GM21367 (cell line): ENCODE measurements around the gene OSBPL10.

ENCODE experiments used
- ATAC-seq: cut with Tn5 transposase; IDR thresholded peaks from one replicate; pipeline ENCODE4 v1.9.1; 2021; ENCODE audit not compliant: unreplicated experiment

The OSBPL10 gene

DNA sequence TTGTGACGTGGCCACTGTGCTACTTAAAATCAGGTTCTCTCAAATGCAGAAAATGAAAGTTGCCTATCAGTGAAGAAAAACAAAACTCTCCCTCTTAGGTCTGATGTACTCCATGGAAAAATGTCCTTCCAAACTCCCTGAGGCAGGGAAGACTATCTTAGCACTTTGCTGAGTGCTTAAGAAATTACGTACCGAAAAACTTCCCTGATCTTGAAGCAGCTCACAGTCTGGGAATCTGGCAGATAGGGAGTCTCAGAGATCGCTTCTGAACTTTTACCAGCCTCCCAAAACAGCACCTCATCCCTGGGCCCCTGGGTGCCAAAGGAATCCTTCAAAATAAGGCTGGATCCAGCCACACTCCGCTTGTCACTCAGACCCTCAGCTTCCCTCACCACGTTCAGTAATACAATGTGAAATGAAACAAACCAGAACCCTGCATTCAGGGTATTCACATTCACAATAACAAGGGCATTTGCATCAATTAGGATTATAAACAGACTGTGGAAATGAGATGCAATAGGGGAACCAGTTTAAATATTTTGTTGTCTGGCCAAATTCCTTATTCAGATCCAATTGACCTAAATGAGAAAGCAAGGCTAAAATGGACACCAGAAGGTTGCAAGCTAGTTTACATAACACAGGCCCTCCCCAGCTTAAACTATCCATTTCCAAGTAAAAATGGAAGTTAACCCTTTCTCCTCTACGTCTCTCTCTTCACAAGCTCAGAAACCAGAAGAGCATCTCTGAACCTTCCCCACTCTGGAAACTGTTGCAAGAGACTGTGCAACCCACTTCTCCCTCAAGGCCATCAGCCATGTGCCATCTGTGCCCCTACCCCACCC, 20.9 kb downstream of the OSBPL10 start:
- no peak for ATAC-seq

DNA sequence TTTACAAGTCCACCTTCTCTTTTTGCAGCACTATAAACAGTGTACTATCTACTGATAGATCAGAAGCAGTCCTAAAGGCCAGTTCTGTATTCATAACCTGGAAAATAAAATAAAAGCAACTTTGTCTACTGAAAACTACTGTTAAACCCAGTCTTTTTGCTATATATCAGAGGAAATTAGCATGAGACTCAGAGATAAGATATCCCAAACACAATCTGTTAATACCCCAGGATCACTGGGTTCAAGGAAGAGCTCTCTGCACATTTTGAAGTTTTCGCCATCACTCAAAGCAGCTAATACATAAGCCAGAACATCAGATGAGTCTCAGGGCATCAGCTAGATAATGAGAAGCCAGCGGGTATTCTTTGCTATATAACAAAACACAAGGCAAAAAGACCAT, 21.8 kb downstream of the OSBPL10 start:
- ATAC-seq = no peak

DNA sequence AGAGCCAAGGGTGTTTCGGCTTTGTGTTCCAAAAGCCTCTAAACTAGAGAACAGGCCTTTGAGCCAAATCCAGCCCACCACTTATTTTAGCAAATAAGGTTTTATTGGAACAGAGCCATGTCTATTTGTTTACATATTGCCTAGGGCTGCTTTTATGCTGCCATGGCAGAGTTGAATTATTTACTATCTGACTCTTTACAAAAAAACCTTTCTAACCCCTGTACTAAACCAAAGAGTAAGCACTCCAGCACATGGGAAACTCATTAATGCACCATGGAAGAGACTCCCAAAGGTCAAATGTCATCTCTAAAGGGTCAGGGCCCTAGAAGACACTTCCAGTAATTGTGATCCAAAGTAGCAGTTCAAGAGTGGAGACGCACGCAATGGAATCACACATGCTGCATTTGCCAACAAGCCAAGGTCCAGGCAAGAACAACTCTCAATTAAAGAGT, 22.3 kb downstream of the OSBPL10 start:
- ATAC-seq = no peak

DNA sequence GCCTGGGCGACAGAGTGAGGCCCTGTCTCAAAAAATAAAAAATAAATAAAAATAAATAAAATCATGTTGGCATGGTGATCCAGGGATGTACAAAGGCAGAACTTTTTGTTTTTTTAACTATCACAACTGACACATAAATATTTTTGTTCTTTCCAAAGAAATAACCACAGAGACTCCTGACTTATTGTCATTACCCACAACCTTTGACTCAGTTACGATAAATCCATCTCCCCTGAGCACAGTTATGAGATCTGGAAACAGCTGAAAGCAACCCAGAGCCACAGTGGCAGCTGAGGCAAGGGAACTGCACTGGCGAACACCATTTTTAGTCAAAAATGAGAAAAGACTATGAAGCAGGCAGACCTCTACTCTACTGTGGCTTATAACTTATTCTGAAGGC, 24.0 kb downstream of the OSBPL10 start:
- no peak for ATAC-seq

DNA sequence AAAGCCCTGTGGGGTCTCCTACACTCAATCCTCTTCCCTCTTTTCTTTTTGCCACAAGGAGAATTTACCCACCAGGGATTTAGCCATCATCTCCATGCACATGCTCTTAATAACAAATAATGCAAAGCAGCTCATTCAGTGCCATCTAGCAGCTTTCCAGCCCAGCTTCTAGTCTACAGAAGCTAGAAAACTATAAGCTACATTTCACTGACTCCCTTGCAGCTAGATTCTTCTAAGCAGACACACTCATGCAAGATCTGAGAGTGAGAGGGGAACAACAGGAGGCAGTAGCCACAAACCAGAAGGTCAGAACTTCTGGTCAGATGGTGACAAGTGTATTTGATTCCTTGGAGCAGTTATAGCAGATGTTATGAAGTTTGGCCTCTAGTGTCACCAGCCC, 25.5 kb downstream of the OSBPL10 start:
- ATAC-seq = no peak

DNA sequence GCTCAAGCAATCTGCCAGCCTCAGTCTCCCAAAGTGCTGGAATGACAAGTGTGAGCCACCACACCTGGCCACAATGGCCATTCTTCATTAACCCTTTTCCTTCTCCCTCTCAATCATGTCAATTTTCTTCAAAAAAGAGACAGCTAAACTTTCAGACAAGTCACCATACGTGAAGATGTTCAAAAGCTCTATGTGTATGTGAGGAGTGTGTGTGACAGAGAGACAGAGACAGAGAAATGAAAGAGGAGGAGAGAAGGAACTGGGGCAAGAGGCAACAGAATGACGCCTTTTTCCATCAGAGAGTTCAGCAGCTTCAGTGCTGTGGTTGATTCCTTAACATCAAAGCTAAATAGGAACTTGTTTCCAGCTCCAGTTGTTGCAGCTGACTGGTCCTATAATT, 27.4 kb downstream of the OSBPL10 start:
- no peak for ATAC-seq

DNA sequence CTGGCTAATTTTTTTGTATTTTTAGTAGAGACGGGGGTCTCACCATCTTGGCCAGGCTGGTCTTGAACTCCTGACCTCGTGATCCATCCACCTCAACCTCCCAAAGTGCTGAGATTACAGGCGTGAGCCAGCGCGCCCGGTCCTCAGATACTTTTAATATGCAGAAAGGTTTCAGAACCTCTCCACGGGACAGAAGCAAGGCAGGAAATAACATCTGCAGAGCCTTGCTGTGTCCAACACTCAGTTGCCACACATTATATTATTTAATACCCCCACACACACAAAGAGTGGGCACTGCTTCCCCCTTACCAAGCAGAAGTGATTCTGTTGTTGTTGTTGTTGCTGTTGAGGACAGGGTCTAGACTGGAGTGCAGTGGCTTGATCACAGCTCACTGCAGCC, 28.0 kb downstream of the OSBPL10 start:
- no peak for ATAC-seq

DNA sequence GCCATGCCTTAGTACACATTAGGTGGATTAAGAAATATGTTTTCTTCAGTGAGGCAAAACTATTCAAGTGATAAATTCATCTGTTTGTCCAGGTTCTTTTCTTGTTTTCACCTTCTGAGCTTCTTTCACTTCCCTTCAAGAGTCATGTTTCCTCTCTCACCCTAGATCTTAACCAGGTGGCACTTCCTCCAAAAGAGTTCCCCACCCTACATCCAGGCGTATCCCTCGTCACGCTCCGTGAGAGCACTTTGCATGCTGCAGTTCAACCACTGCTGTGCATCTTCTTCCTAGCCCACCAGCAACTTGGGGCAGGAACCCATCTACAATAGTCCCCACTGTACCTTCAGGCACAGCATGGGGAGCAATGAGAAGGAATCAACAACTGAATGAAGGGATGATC, 28.9 kb downstream of the OSBPL10 start:
- ATAC-seq = peak; percentile 72

DNA sequence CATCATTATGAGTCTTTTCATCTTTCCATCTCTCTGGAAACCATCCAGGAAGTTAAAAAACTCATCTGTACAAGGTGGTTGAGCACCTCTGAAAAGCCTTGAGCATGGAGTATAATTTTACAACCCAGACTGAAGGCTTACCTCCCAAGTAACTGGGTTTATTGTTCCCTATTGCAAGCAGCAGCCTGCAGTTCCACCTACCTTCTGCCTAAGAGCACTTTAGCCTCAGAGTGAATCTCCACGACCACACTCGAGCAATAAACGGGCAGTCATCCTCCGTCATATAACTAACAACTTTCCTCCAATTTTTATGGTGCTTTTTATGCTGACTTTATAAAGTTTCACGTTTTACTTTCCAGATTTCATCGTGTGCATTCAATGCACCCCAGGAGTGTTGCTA, 32.8 kb downstream of the OSBPL10 start:
- ATAC-seq = no peak

DNA sequence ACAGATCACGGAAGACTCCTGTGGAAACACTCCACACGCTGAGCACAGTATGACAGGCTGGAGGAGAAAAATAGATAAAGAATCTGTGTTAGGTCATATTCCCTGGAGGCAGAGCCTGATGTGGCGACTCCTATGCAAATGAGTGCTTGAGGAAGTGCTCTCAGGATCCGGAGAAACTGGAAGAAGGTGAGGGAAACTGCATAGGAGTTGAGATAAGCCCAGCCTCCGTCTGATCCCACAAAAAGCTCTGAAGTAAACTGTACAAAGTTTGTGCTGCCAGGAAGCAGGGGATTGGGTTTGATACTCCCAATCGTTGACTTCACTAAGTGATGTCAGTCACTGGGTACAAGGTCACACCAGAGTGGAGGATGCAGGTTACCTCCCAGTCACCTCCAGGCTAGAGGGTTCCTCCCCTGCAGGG, 33.4 kb downstream of the OSBPL10 start:
- ATAC-seq = no peak

DNA sequence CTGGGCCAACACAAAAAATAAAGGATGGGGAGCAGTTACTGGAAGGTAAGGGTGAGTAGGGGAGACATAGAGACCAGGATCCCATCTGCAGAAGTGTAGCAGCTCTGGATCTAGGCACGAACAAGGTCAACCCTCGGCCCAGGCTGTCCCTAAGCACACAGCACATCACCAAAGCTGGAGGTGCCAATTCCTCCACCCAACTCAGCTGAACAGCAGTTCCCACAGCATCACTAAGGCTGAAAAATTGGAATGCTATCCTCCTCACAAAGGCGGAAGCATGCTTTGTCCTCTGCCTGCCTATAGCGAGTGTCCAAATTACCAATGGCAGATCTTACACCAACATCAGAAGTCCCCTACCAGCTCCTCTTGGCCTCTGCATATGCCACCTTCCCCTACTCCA, 33.9 kb downstream of the OSBPL10 start:
- ATAC-seq = no peak

DNA sequence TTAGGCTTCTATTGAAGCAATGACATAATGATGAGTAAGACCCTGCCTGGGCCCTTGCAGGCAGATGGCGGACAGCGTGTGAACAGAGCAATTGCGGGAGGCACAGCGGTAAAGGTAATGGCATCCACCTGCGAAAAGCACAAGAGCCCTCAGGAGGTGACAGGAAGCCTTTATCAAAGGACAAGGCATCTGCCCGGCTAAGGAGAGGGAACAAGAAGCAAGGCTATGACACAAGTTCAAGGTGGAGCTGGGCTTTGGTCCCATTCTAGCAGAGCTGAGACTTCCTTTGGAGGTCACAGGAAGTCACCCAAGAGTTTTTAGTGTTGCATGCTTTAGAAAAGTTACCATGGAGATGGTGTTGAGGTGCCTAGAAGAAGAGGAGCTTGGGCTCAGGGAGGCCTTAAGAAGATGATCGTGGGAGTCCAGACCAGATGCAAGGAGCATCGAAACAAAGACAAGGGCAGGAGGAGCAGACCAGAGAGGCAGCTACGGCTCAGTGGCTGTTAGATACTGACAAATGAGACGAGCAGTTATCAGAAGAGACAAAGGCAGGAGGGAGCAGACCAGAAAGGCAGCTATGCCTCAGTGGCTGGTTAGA, 34.5 kb downstream of the OSBPL10 start:
- no peak for ATAC-seq

DNA sequence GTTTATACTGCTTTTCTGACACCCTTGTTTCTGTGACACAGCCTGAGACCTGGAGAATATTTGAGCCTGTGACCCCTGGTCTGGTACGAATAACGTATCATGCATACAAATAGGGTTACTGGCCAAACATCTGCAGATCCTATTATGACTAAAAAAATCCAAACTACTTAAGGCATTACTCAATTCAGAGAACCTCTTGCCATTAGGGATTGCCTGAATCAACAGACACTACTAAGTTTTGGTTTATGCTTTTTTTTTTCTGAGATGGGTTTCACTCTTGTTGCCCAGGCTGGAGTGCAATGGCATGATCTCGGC, 35.4 kb downstream of the OSBPL10 start:
- ATAC-seq = no peak

DNA sequence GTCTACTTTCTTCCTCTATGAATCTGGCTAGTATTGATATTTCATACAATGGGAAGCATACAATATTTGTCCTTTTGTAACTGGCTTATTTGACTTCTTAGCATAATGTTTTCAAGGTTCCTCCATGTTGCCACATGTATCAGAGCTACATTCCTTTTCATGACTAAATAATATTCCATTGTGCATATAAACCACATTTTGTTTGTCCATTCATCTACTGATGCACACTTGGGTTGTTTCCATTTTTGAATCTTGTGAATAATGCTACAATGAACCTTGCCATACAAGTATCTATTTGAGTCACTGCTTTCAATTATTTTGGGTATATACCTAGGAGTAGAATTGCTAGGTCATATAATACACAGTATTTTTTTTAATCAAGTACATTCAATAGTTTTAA, 38.0 kb downstream of the OSBPL10 start:
- no peak for ATAC-seq

DNA sequence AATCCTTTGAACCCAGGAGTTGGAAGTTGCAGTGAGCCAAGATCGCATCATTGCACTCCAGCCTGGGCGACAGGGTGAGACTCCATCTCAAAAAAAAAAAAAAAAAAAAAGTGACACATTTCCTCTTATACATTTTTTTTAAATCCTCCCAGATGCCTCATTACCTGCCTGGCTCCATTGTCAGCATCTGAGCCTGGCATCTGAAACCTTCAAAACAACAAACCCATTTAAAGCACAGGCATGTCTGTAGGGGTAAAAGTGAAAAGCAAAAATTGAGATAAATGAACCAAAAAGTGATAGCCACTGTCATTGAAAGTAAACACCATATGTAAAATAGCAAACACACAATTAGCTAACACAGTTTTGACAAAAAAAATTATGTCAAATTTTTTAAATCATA, 38.6 kb downstream of the OSBPL10 start:
- ATAC-seq = no peak

DNA sequence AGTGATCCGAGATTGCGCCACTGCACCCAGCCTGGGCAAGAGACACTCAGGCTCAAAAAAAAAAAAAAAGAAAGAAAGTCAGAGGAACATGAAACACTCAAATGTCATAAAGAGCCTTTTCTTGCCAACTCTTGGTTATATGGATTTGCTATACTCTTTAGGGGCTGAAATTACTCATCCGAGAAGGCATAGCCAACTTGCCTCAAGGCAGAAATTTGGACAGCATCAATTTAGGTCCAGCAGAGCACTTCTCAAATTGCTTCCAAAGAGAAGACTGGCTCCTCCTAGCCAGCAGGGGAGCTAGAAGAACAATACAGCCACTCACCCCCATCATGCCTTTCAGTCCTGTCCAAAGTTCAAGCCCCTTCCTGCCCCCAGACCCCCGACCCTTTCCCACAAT, 43.8 kb downstream of the OSBPL10 start:
- ATAC-seq = no peak

DNA sequence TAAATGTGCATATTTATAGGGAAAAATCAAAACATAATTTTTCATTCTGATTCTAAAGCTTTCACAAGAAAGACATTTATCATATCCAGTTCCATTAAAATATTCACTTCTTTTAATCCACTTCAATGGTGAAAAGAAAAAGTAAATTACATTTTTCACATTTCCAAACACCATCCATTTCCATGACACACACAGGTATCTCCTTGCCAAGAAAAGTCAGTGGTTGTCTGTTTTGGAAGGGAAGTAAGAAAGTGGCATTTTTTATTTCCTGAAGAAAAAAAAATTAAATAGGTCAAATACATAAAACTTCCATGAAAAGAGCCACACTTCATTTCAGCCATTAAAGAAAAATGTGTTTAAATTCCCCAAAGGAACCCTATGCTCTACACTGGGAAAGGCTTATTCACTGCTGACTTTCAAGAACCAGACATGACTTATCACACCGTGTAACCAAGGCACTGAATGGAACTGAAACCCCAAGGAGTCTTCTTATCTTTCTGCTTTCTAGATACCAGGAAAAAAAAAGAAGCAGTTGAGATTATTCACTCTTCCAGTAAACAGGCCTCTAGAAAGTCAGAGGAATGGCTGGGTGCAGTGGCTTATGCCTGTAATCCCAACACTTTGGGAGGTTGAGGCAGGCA, 44.5 kb downstream of the OSBPL10 start:
- ATAC-seq = no peak

DNA sequence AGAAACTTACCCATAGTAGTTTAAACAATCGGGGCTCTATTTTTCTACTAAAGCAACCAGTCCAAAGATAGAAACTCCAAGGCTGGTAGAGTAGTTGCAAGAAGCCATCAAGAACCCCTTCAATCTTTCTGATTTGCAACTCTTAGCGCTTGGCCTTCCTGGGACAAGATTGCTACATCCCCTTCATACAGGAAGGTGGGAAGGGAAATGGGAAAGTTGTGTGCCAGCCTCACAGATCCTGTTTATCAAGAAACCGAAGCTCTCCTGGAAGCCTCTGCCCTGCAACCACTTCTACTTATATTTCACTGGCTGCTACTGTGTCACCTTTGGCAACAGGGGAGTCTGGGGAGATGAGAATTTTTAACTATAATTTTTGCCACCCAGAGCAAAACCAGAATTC, 46.2 kb downstream of the OSBPL10 start:
- ATAC-seq = no peak

DNA sequence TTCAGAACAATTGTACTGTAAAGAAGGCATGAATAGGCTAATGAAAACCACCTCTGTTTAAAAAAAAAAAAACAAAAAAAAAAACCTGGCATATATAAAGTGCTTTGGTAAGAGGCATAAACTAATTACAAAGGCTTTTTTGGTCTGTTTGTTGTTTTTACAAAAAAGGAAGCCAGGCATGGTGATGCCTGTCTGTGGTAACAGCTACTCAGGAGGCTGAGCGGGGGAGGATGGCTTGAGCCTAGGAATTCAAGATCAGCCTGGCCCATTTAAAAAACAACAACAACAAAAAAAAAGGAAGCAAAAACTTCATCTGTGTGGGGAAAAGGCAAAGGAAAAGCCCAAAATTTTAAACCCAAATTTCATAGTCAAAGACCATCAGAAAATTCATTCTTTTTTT, 47.0 kb downstream of the OSBPL10 start:
- no peak for ATAC-seq

DNA sequence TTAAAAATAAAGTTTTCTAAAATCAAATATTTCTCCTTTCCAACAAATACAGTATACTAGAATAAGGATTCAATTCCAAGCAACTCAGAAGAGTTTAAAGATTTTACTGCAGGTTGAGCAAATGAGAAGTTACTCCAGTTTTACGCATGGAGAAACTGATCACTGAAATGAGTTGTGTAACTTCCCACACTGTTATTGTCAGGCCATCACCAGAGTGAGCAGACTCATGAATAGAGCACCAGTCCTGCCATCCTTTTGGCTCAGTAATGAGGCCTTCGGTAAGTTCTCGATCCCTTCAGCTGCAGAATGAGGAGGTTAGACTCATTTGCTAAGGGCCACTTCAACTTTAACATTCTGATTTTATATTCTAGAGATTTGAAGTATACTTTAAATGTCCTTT, 48.1 kb downstream of the OSBPL10 start:
- ATAC-seq = no peak

DNA sequence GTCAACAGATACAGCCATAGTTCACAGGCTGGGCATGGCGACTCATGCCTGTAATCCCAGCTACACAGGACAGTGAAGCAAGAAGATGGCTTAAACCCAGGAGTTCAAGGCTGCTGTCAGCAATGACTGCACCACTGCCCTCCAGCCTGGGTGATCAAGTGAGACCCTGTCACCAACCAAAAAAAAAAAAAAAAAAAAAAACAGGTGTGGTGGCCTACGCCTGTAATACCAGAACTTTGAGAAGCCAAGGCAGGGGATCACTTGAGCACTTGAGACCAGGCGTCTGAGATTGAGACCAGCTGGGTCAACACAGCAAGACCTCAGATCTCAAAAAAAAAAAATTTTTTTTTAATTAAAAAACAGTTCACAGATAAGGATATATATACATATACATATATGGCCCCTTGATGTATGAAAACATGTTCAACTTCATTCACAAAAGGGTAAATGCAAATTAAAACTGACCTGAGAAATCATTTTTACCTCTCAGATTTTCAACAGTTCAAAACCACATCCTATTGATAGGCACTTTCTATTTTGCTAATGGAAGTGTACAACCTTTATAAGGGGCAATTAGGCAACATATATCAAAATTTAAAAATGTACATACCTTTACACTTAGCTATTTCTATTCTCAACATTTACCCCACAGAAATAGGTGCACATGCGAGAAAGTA, 51.1 kb downstream of the OSBPL10 start:
- ATAC-seq = no peak

DNA sequence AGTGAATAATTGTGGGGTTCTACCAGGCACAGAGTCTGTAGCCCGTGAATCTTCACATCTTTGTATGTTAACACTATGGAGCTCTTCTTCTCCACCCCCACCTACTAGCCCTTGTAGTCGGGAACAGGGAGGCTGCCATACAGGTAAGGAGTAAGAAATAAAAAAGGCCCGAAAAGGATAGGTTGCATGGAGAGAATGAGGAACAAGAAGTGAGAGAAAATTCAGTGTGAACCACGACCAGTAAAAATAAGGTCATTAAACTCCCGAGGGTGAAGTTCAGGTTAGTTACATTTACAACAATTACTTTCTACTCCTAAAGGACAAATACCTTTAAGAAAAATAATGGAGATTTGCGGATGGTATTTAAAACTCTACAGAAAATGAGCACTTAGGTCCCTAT, 53.3 kb downstream of the OSBPL10 start:
- no peak for ATAC-seq
